Esophagus muscularis mucosa (tissue), 3 donors: ENCODE results near the gene CEBPZOS.
"Not testable (repeated sequence)": the region's sequence is repeated elsewhere in the genome, so short reads cannot be mapped to it uniquely, and the experiment has no call there.

Source experiments
- POLR2A ChIP-seq: fragments of 450-650 bp; IDR thresholded peaks from one replicate; pipeline ENCODE4 v1.6.1; 2017; ENCODE audit warnings: antibody characterized with exemption, moderate library complexity, mild to moderate bottlenecking, low read depth
- POLR2AphosphoS5 ChIP-seq, 2 donors: sonication (generic); formaldehyde crosslinking; IDR thresholded peaks; one replicate each; pipeline ENCODE4 v1.6.1; 2017; ENCODE audit warnings: antibody characterized with exemption in 2 of 2
- TF ChIP-seq, protein P1 (sequence below), 3 experiments: fragments of 200-600 bp in 2 of 3; fragments of 450-650 bp in 1 of 3; sonication (generic) in 2 of 3; IDR thresholded peaks; one replicate each; pipeline ENCODE4 v1.5.1; 2017 to 2019; ENCODE audit warnings: antibody characterized with exemption in 3 of 3, mild to moderate bottlenecking in 2 of 3, moderate library complexity in 1 of 3

GRCh38 chr2:37195862-37196319, 405 bp upstream of the CEBPZOS start:
- TF ChIP-seq, protein P1, sequence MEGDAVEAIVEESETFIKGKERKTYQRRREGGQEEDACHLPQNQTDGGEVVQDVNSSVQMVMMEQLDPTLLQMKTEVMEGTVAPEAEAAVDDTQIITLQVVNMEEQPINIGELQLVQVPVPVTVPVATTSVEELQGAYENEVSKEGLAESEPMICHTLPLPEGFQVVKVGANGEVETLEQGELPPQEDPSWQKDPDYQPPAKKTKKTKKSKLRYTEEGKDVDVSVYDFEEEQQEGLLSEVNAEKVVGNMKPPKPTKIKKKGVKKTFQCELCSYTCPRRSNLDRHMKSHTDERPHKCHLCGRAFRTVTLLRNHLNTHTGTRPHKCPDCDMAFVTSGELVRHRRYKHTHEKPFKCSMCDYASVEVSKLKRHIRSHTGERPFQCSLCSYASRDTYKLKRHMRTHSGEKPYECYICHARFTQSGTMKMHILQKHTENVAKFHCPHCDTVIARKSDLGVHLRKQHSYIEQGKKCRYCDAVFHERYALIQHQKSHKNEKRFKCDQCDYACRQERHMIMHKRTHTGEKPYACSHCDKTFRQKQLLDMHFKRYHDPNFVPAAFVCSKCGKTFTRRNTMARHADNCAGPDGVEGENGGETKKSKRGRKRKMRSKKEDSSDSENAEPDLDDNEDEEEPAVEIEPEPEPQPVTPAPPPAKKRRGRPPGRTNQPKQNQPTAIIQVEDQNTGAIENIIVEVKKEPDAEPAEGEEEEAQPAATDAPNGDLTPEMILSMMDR (IDR thresholded peaks at IDR 0.05), result not testable (repeated sequence)
- not testable (repeated sequence) for TF ChIP-seq POLR2A; POLR2AphosphoS5 (IDR thresholded peaks at IDR 0.05)
